Ectodermal cell (in vitro differentiated cells): ENCODE data around the gene SIGLEC12.

Experiments used
- H3K27ac ChIP-seq: 2 replicates; pipeline ENCODE4 v1.7.0; 2013; ENCODE audit warnings: mild to moderate bottlenecking, low read depth, low read length; ENCODE audit not compliant: insufficient read depth, poor library complexity, severe bottlenecking
- H3K27me3 ChIP-seq: 2 replicates; pipeline ENCODE4 v1.7.0; 2013; ENCODE audit warnings: mild to moderate bottlenecking, low read length; ENCODE audit not compliant: insufficient read depth, control insufficient read depth, poor library complexity, severe bottlenecking
- H3K36me3 ChIP-seq: one replicate; pipeline ENCODE4 v1.7.0; 2013; ENCODE audit warnings: low read length; ENCODE audit not compliant: control insufficient read depth, insufficient read depth
- H3K4me1 ChIP-seq: one replicate; pipeline ENCODE4 v1.7.0; 2013; ENCODE audit warnings: low read length; ENCODE audit not compliant: control insufficient read depth, insufficient read depth
- H3K4me3 ChIP-seq: 2 replicates; pipeline ENCODE4 v1.7.0; 2013; ENCODE audit warnings: low read depth, low read length, control low read depth; ENCODE audit not compliant: insufficient read depth
- H3K9me3 ChIP-seq: 2 replicates; pipeline ENCODE4 v1.7.0; 2013; ENCODE audit warnings: mild to moderate bottlenecking, low read length, moderate library complexity; ENCODE audit not compliant: control insufficient read depth
- WGBS, 2 experiments: methylation state at CpG; one replicate each; pipeline ENCODE4 v1.1.7; 2013; ENCODE audit warnings: missing lambda C conversion rate in 2 of 2; 5-methylcytosine and 5-hydroxymethylcytosine counted together

Gene SIGLEC12

DNA sequence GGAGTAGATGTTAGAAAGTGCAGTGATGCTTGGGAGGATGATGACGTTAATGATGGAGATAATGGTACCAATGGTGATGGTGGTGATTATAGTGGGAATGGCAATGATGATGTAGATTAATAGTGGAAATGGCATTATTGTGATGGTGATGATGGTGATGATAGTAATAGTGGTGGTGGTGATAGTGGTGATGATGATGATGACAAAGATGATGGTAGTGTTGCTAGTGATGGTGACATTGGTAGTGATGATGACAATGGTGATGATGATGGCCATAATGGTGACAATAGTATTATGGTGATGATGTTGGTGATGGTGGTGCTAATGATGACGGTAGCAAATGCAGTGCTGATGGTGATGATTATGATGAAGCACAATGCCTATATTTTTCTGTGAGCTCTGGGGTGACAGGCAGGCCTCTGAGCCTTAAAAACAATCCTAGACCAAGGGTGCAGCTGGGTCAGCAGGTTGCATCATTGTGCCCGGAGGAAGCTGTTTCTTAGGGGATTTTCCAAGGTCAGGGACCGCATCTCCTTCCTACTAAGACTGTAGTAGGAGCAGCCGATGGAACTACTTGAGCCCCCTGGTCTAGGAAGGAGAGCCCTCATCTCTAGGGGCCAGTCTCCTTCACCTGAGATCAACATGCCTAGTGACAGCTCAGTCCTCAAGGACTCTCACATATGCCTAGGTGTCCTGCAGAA lies 15.5 kb downstream of the SIGLEC12 start:
- H3K36me3 ChIP-seq: no peaks in the 10 kb centered on the region
- WGBS, 2 experiments: 72 to 77% methylated on average over 5 of the region's 5 CpGs
- H3K4me3 ChIP-seq: no peak overlapping the region
- H3K27ac ChIP-seq: no peak overlapping the region
- H3K4me1 ChIP-seq: no peaks in the 10 kb centered on the region
- no peaks in the 10 kb centered on the region for H3K27me3 ChIP-seq
- H3K9me3 ChIP-seq: no peaks in the 10 kb centered on the region

DNA sequence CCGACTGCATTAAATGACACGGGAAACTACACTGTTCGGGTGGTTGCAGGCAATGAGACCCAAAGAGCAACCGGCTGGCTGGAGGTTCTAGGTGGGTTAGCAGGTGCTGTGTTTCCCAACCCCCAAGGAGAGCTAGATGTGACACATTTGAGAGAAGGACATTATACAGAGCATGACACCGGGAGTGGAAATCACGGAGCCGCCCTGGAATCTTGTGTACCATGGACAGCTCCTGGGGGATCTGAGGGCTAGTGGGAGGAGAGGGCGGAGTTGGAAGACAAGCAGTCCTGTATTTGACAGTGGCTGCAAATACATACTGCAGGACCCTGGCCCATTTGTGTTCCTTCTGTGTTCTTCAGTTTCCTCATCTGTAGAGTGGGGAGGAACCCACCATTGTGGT lies 21.0 kb downstream of the SIGLEC12 start:
- WGBS, 2 experiments: 41 to 49% methylated on average over 8 of the region's 8 CpGs
- no peak overlapping the region for H3K27ac ChIP-seq
- no peaks in the 10 kb centered on the region for H3K9me3 ChIP-seq
- peaks cover 5% of the 10 kb centered on the region for H3K27me3 ChIP-seq
- no peaks in the 10 kb centered on the region for H3K4me1 ChIP-seq
- no peak overlapping the region for H3K4me3 ChIP-seq
- H3K36me3 ChIP-seq: no peaks in the 10 kb centered on the region

DNA sequence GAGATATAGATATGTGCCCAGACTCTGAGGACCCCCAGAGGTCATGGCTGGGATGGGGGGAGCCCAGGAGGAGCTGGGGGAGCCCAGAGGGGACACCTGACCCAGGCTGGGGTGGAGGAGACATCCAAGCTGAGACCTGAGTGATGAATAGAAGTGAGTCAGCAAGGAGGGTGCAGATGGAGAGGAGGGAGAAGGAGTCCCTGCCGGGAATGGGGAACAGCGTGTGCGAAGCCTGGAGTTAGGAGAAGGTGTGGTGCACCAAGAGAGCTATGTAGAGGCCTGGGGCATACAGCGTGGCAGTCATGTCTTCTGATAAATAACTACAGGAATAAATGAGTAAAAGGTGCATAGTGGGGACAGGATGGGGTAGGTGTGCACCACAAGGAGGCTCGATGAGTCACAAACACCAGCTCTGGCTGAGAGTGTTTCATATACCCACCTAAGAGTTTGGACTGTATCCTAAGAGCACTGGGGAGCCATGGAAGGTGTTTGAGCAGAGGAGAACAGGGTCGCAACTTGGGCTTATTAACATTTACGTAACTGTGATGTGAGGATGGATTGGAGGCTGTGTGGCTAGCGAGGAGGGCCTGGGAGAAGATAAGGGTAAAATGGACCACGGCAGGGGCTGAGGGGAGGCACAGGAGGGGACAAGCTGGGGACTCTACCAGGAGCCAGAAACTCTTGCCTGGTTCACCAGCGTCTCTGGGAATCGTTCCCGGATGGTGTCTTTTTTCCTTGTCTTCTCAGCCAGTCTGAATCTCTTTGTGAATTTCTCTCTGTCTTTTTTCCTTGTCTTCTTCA lies 21.9 kb downstream of the SIGLEC12 start:
- Histone ChIP-seq H3K4me3 (no peak overlapping the region), H3K27me3 (peaks cover 5% of the 10 kb centered on the region), H3K27ac (no peak overlapping the region), H3K36me3 (no peaks in the 10 kb centered on the region), H3K9me3 (no peaks in the 10 kb centered on the region), H3K4me1 (no peaks in the 10 kb centered on the region)
- 78 to 80% methylated on average over 12 of the region's 12 CpGs for WGBS, 2 experiments

DNA sequence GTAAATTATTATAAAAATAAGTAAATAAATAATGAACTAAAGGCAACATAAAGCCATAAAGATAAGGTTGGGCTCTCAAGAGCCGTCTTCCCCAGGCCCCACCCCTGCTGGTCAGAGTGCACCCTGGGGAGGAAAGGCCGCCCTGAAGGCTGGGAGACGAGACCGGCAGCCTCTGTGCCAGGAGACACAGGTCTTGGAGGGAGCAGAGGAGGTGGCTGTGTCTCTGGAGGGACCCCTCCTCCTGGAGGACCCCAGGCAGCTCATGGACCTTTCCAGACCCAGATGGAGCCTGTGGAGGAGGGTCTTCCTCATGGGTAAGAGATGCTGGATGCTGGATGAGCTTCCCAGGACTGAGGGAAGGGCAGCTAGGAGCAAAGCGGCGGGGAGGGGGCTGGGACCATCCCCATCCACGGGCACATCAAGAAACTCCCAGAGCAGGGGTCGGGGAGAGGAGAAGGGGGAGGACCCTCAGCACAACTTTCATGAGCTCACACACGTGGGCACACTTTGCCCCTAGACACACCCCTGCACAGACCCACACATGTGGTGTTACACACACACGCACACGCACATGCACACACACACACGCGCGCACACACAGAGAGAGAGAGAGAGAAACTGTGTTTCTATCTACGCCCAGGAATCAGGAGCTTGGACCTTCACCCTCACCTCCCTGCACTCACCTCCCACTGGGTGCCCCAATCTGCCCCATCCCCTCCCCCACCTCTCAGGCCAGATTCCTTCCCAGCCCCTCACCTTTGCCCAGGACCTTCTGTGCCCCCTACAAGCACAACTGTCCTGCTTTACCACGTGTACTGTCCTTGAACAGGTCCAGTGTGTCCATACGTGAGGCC lies 23.0 kb downstream of the SIGLEC12 start, which contains the start of gene CEACAM18:
CEACAM18 (plus strand) TSS at position 159 of the 854 bp plus-strand sequence.
- WGBS, 2 experiments: 69 to 71% methylated on average over 17 of the region's 17 CpGs
- Histone ChIP-seq H3K27ac (no peak within 1 kb of the TSS), H3K36me3 (no peaks in the 10 kb centered on the region)

DNA sequence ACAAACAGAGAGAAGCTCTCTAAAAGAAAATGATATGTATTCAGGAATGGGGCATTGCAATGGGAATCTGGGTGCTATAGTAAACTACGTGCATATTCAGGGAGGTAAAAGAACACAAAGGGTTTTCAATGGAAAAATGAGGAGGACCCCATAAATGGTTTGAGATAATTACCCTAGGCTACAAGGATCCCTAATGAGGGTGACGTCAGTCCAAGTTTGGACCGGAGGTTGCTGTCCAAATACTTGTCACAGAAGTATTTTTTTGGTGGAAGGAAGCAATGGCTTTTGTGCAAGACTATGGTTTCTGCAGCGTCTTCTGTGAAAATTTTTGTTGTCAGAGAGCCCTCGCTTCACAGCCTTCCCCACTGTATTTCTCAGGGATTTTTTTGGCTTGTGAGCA lies 24.3 kb downstream of the SIGLEC12 start:
- Histone ChIP-seq H3K36me3 (no peaks in the 10 kb centered on the region), H3K27ac (no peak overlapping the region), H3K4me3 (no peak overlapping the region), H3K27me3 (peaks cover 10% of the 10 kb centered on the region), H3K9me3 (no peaks in the 10 kb centered on the region), H3K4me1 (no peaks in the 10 kb centered on the region)
- 76 to 79% methylated on average over 5 of the region's 5 CpGs for WGBS, 2 experiments

More for the DNA sequence above, 23.0 kb downstream of the SIGLEC12 start, which contains the start of gene CEACAM18:
- H3K9me3 ChIP-seq: no peaks in the 10 kb centered on the region
- H3K4me1 ChIP-seq: no peaks in the 10 kb centered on the region
- H3K4me3 ChIP-seq: no peak within 1 kb of the TSS
- peaks cover 5% of the 10 kb centered on the region for H3K27me3 ChIP-seq

DNA sequence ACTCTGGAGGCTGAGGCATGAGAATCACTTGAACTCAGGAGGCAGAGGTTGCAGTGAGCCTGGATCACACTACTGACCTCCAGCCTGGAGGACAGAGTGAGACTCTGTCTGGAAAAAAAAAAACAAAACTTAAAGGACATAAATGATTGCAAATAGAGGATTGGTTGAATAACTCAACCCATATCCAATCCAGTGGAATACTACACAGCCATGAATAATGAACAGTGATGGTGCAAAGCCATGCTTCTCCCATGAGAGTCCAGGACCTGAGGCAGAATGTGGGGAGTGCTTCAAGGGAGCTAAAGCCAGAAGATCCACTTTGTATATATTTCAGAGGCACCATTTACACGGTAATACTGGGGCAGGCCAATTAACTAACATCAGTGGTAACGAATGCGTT lies 25.4 kb downstream of the SIGLEC12 start:
- Histone ChIP-seq H3K27ac (no peak overlapping the region), H3K4me1 (no peaks in the 10 kb centered on the region), H3K36me3 (no peaks in the 10 kb centered on the region), H3K9me3 (no peaks in the 10 kb centered on the region), H3K27me3 (peaks cover 14% of the 10 kb centered on the region), H3K4me3 (no peak overlapping the region)
- 89 to 93% methylated on average over 3 of the region's 3 CpGs for WGBS, 2 experiments

DNA sequence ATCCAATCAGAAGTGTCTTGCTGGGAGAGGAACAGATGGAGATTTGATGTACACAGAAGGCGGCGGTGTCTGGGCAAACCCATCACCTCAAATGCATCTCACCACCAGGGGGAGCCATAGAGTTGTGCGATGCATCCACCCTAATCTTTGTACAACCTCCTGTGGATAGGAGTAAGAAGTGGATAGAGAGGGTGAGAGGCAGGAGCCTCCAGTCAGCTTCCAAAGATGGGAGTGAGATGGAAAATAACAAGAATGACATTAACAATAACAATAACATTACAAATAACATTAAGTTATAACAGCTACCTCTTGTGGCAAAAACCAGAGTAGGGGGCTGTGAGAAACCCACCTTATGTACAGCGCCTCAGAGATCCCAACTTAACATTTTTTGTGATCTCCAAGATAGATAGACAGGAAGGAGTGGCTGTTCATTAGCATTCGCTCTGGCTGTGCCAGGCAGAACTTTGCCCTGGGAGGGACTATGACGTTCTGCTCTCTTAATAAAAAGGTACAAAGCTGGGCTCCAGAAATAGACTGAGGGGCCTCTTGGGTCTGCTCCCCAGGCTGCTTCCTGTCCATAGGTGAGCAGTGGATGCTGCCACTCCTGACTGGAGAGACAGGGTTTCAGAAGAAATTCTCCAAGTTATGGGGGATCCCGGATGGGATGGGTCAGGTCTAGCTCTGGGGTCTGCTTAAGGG lies 28.4 kb downstream of the SIGLEC12 start:
- Histone ChIP-seq H3K36me3 (no peaks in the 10 kb centered on the region), H3K27ac (no peak overlapping the region)
- WGBS, 2 experiments: 41 to 43% methylated on average over 7 of the region's 7 CpGs

DNA sequence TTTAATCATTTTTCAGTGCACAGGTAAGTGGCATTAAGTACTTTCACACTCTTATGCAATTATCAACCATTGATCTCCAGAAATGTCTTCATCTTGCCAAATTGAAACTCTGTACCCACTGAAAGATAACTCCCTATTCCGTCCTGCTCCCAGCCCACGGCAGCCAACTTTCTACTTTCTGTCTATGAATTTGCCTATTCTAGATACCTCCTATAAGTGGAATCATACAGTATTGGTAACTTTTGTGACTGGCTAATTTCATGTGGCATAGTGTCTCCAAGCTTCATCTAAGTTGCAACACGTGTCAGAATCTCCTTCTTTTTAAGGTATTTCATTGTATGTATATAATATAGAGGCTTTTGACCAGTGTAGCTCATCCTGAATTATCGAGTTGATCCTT lies 29.0 kb downstream of the SIGLEC12 start:
- H3K27me3 ChIP-seq: peaks cover 14% of the 10 kb centered on the region
- no peaks in the 10 kb centered on the region for H3K36me3 ChIP-seq
- 25 to 30% methylated on average over 3 to 4 of the region's 4 CpGs for WGBS, 2 experiments
- no peak overlapping the region for H3K4me3 ChIP-seq
- H3K4me1 ChIP-seq: no peaks in the 10 kb centered on the region
- H3K27ac ChIP-seq: no peak overlapping the region
- no peaks in the 10 kb centered on the region for H3K9me3 ChIP-seq

More for the DNA sequence above, 28.4 kb downstream of the SIGLEC12 start:
- H3K4me3 ChIP-seq: no peak overlapping the region
- no peaks in the 10 kb centered on the region for H3K4me1 ChIP-seq
- H3K9me3 ChIP-seq: no peaks in the 10 kb centered on the region
- peaks cover 11% of the 10 kb centered on the region for H3K27me3 ChIP-seq

DNA sequence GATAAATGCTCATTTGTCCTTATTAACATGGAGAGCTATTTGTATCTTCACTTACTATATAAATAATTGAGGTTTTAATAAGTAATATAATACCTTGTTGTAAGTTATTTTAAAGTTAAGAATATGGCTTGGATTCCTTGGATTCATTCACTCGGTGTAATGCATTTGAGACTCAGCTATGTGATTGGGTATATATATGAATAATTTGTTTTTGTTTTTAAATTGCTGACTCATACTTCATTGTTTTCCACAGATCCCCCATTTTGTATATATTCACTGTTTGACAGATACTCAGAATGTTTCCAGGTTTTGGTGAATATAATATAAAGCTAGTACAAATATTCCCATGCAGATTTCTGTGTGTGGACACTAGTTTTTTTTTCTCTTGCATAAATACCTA lies 30.1 kb downstream of the SIGLEC12 start:
- Histone ChIP-seq H3K9me3 (no peaks in the 10 kb centered on the region), H3K4me3 (no peak overlapping the region), H3K27ac (no peak overlapping the region), H3K4me1 (no peaks in the 10 kb centered on the region), H3K36me3 (no peaks in the 10 kb centered on the region), H3K27me3 (peaks cover 24% of the 10 kb centered on the region)
- WGBS, 2 experiments: 91% methylated on average over 1 of the region's 1 CpG; no CpG with 5 or more reads in 1 of the 2 experiments
